Neural cell (in vitro differentiated cells): ENCODE data around the gene SIDT1. TPM values are rescaled to one million over a fixed set of nuclear protein-coding genes. Genes with fewer than 3 reads are reported as not detected.

Experiments
- H2AFZ ChIP-seq: fragments of 200-600, 300-800 bp; sonication (generic), shearing (Covaris generic); 2 replicates; pipeline ENCODE4 v1.6.0; 2014; ENCODE audit warnings: low read depth, mild to moderate bottlenecking, antibody characterized with exemption, low read length, moderate library complexity
- H3F3A ChIP-seq: fragments of 200-600 bp; shearing (Covaris generic); 2 replicates; pipeline ENCODE4 v1.6.1; 2016; ENCODE audit warnings: mild to moderate bottlenecking, moderate library complexity, mixed read lengths, antibody characterized with exemption, low read length; ENCODE audit not compliant: insufficient read depth, poor library complexity, severe bottlenecking
- H3K27ac ChIP-seq: fragments of 200-600, 300-800 bp; sonication (generic), shearing (Covaris generic); 2 replicates; pipeline ENCODE4 v1.5.1; 2014; ENCODE audit warnings: mild to moderate bottlenecking, low read length, moderate library complexity
- H3K27me3 ChIP-seq: fragments of 300-800, 200-600 bp; sonication (generic), shearing (Covaris generic); 2 replicates; pipeline ENCODE4 v1.6.0; 2014; ENCODE audit warnings: mild to moderate bottlenecking, low read depth, low read length, moderate library complexity; ENCODE audit not compliant: insufficient read depth
- H3K36me3 ChIP-seq: fragments of 300-800, 200-600 bp; sonication (generic), shearing (Covaris generic); 2 replicates; pipeline ENCODE4 v1.5.1; 2014; ENCODE audit warnings: mild to moderate bottlenecking, antibody characterized with exemption, low read length, moderate library complexity; ENCODE audit not compliant: insufficient read depth
- H3K4me2 ChIP-seq: fragments of 300-800, 200-600 bp; sonication (generic), shearing (Covaris generic); 2 replicates; pipeline ENCODE4 v1.6.0; 2014; ENCODE audit warnings: mild to moderate bottlenecking, low read length
- H3K4me3 ChIP-seq: fragments of 300-800, 200-600 bp; sonication (generic), shearing (Covaris generic); 2 replicates; pipeline ENCODE4 v1.5.1; 2014; ENCODE audit warnings: mild to moderate bottlenecking, low read length, moderate library complexity
- H3K79me2 ChIP-seq: fragments of 200-600 bp; shearing (Covaris generic); replicated peaks from 2 replicates; pipeline ENCODE4 v1.6.0; 2014; ENCODE audit warnings: mild to moderate bottlenecking, low read length, moderate library complexity; ENCODE audit not compliant: insufficient read depth
- H3K9ac ChIP-seq: fragments of 300-800, 200-600 bp; sonication (generic), shearing (Covaris generic); 2 replicates; pipeline ENCODE4 v1.6.1; 2016; ENCODE audit warnings: mild to moderate bottlenecking, low read length, mixed read lengths
- H3K9me2 ChIP-seq: fragments of 200-600 bp; shearing (Covaris generic); 2 replicates; pipeline ENCODE4 v1.6.1; 2016; ENCODE audit warnings: mild to moderate bottlenecking, low read length, mixed read lengths; ENCODE audit not compliant: insufficient read depth
- H3K9me3 ChIP-seq: fragments of 200-600, 300-800 bp; sonication (generic), shearing (Covaris generic); 2 replicates; pipeline ENCODE4 v1.6.1; 2016; ENCODE audit warnings: mild to moderate bottlenecking, mixed run types, low read length, moderate library complexity, mixed read lengths
- H4K20me1 ChIP-seq: fragments of 200-600 bp; shearing (Covaris generic); 2 replicates; pipeline ENCODE4 v1.6.1; 2016; ENCODE audit warnings: mild to moderate bottlenecking, mixed run types; ENCODE audit not compliant: insufficient read depth
- CTCF ChIP-seq: fragments of 450-650 bp; IDR thresholded peaks from 2 replicates; pipeline ENCODE4 v1.5.1; 2014; ENCODE audit warnings: antibody characterized with exemption, mild to moderate bottlenecking, moderate library complexity; ENCODE audit not compliant: poor library complexity, severe bottlenecking
- EP300 ChIP-seq: fragments of 450-650 bp; conservative IDR thresholded peaks from 2 replicates; pipeline ENCODE4 v1.6.1; 2014; ENCODE audit warnings: antibody characterized with exemption, mild to moderate bottlenecking, moderate library complexity; ENCODE audit not compliant: poor library complexity, severe bottlenecking
- EZH2 ChIP-seq: fragments of 200-600, 300-800 bp; shearing (Covaris generic), sonication (generic); IDR thresholded peaks from 2 replicates; pipeline ENCODE4 v1.6.1; 2014; ENCODE audit warnings: antibody characterized with exemption, low read length, borderline replicate concordance, mild to moderate bottlenecking; ENCODE audit not compliant: insufficient read depth, poor library complexity, severe bottlenecking
- MXI1 ChIP-seq: fragments of 450-650 bp; conservative IDR thresholded peaks from 2 replicates; pipeline ENCODE4 v1.6.1; 2014; ENCODE audit warnings: antibody characterized with exemption, mild to moderate bottlenecking; ENCODE audit not compliant: poor library complexity, severe bottlenecking
- POLR2AphosphoS5 ChIP-seq: IDR thresholded peaks from 2 replicates; pipeline ENCODE4 v1.6.1; 2012
- RAD21 ChIP-seq: fragments of 450-650 bp; conservative IDR thresholded peaks from 2 replicates; pipeline ENCODE4 v1.6.1; 2014; ENCODE audit warnings: antibody characterized with exemption, mild to moderate bottlenecking, moderate library complexity
- REST ChIP-seq: IDR thresholded peaks from 2 replicates; pipeline ENCODE4 v1.6.1; 2012; ENCODE audit warnings: borderline replicate concordance
- SMC3 ChIP-seq: fragments of 450-650 bp; conservative IDR thresholded peaks from 2 replicates; pipeline ENCODE4 v1.6.1; 2014; ENCODE audit warnings: antibody characterized with exemption, mild to moderate bottlenecking, moderate library complexity; ENCODE audit not compliant: poor library complexity
- TAF1 ChIP-seq: IDR thresholded peaks from 2 replicates; pipeline ENCODE4 v1.6.1; 2012; ENCODE audit warnings: low read depth
- polyA plus RNA-seq: library from polyadenylated mRNA; depleted of rRNA; stranded (reverse); fragments of >200 nt; gene quantifications from 2 replicates; pipeline ENCODE4 v1.2.3, GENCODE V29; 2014

SIDT1 gene
- polyA plus RNA-seq, 1 donor from 2014 or later, result 0.22 TPM

- no peaks in the 10 kb centered on the region for H3K9me2 ChIP-seq
- no peaks in the 10 kb centered on the region for H3K36me3 ChIP-seq
- no peak overlapping the region for H3K4me3 ChIP-seq
- H2AFZ ChIP-seq, result no peak overlapping the region
- no peaks in the 10 kb centered on the region for H3F3A ChIP-seq
- no peaks in the 10 kb centered on the region for H3K9me3 ChIP-seq
- no peak overlapping the region for H3K27ac ChIP-seq
- no peaks in the 10 kb centered on the region for H4K20me1 ChIP-seq
- TF ChIP-seq POLR2AphosphoS5 (no peak), CTCF (no peak), TAF1 (no peak), RAD21 (no peak)
- H3K27me3 ChIP-seq, result no peaks in the 10 kb centered on the region
- no peak overlapping the region for H3K9ac ChIP-seq
- H3K4me2 ChIP-seq, result no peak overlapping the region
- no peaks in the 10 kb centered on the region for H3K79me2 ChIP-seq
Observed at GRCh38 chr3:113623811-113624210, 91.5 kb downstream of the SIDT1 start.

GRCh38 chr3:113625834-113626233, 93.5 kb downstream of the SIDT1 start:
- Histone ChIP-seq H4K20me1 (no peaks in the 10 kb centered on the region), H2AFZ (no peak overlapping the region), H3K9me3 (no peaks in the 10 kb centered on the region), H3K27me3 (no peaks in the 10 kb centered on the region), H3F3A (no peaks in the 10 kb centered on the region), H3K79me2 (no peaks in the 10 kb centered on the region), H3K27ac (no peak overlapping the region), H3K9ac (no peak overlapping the region), H3K36me3 (no peaks in the 10 kb centered on the region), H3K4me2 (no peak overlapping the region), H3K9me2 (no peaks in the 10 kb centered on the region), H3K4me3 (no peak overlapping the region)
- TF ChIP-seq SMC3, result no peak
- no peak for TF ChIP-seq REST
- TF ChIP-seq EZH2, result no peak
- no peak for TF ChIP-seq MXI1
- TF ChIP-seq POLR2AphosphoS5, result no peak
- TF ChIP-seq TAF1, result no peak
- TF ChIP-seq RAD21, result no peak
- TF ChIP-seq CTCF, result no peak
- TF ChIP-seq EP300, result no peak
